Stimulated activated CD8-positive, alpha-beta memory T cell treated with anti-CD3 and anti-CD28 coated beads, Interleukin-7, amount 100 ng/mL, for 4 hours (primary cell): Measurements from ENCODE around the gene CACNG8.

Experiments
- DNase-seq, 2 donors: peaks; one replicate each; pipeline ENCODE4 v3.0.0-alpha.2; 2020; ENCODE audit warnings: low read depth in 2 of 2

CACNG8 gene

DNA sequence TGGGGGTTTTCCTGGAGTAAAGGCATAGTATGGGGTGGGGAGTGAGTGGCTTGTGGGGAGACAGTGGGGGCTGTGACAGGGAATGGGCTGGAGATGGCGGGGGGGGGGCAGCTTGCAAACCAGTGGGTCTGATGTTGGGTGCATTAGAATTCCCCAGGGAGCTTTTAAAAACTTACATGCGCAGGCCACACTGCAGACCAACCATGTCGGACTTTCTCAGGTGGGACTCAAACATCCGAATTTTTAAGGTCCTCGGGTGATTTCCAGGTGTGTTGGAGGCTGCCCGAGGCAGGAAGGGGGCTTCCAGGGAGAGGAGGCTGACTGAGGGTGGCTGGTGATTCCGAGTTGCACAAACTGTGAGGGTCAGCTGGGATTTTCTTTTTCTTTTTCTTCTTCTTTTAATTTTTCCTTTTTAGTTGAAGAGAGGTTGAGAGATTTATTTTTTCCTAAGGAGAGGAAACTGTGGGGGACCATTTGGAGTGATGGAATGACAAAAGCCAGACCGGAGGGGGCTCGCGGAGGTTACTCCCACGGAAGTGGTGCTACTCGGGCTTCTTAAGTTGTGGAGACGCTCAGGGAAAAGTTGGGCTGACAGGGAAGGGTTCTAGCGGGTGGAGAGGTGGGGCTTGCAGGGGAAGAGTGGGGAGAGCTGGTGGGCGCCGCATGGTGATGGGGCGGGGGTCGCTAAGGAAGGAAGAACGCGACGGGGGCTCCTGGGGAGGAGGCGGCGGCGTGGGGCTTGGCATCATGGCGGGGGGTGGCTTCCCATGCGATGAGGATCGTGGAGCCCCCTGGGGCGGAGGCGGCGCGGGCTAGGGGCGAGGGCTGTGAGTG, 997 bp upstream of the CACNG8 start:
- no peak for DNase-seq

DNA sequence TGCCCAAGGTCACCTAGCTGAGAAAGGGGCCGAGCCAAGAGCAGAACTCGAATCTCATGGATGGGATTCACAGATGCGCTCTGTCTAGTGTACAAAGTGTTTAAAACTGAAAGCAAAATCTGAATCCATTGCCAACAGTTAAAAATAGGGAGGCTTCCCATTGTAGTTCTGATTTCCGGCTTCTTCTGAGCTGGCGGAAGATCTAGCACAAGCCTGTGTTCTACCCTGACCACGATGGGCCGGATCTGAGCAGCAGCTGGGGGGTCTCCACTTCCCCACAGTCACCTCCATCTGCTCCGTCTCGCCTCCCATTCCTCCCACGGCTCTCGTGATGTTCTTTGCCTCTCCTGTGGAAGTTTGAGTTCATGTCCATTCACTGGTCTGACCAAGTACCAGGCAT, 2.4 kb downstream of the CACNG8 start:
- DNase-seq, result no peak

DNA sequence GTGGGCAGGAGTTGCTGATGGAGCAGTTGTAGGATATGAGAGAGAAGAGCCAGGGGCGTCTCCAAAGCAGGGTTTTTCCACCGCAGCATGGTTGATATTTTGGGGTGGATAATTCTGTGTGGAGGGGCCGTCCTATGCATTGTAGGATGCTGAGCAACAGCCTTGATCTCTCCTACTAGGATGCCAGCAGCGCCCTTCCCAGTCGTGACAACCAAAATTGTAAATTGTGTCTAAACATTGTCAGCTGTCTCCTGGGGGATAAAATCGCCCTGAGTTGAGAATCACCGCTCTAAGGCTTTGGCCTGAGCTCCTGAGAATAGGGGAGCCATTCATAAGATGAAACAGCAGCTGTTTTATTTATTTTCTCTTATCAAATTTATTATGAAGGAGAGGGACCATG, 4.2 kb downstream of the CACNG8 start:
- DNase-seq, result no peak

DNA sequence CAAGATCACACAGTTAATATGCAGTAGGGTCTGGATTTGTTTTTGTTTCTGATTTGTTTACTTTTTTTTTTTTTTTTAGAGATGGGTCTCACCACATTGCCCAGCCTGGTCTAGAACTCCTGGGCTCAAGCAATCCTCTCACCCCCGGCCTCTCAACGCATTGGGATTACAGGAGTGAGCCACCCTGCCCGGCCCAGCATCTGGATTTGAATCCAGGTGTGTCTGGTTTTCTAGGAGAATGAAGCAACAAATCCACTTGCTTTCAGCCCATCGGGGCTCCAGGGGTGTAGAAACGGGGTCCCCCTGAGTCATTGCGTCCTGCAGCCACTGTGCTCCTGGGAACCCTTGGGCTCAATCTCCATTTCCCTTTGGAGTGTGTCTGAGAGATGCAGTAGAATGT, 6.6 kb downstream of the CACNG8 start:
- no peak for DNase-seq

DNA sequence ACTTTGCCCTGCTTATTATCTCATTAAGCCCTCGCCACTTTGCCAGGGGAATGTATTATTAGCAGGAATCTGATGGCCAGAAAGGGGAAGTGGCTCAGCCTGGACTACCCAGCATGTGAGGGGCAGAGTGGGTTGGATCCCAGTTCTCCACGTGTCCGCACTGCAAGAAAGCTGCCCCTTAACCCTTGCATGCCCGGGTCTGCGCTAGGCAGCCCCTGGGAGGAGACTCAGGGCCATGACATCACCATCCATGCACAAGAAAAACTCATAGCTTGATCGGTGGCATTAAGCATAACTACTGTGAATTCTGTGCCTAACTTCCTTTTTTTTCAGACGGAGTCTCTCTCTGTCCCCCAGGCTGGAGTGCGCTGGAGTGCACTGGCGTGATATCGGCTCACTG, 8.9 kb downstream of the CACNG8 start:
- DNase-seq, result no peak

DNA sequence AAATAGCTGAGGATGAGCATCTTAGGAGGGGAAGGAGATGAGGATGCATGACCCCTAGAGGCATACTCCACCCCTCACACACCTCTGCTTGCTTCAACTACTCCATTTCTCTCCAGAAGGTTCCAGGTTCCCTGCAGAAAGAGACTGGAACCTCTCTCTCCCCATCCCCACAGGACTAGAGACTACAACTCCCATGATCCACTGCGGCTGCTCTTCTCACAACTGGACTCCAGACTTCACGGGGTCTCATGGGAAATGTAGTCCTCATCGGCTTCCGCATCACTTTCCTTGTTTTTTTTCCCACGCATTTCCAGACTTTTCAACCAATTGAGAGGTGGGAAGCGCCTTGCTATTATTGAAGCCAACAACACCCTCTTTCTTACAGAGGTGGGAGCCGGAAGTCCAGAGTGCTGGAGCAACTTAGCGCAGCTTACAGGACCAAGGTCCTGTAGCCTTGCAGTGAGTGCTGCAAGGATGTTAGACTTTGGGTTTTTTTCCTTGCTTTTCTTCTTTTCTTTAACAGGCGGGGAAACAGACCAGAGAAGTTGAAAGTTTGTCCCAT, 14.8 kb downstream of the CACNG8 start:
- peak; percentile 27 to 34 for DNase-seq

DNA sequence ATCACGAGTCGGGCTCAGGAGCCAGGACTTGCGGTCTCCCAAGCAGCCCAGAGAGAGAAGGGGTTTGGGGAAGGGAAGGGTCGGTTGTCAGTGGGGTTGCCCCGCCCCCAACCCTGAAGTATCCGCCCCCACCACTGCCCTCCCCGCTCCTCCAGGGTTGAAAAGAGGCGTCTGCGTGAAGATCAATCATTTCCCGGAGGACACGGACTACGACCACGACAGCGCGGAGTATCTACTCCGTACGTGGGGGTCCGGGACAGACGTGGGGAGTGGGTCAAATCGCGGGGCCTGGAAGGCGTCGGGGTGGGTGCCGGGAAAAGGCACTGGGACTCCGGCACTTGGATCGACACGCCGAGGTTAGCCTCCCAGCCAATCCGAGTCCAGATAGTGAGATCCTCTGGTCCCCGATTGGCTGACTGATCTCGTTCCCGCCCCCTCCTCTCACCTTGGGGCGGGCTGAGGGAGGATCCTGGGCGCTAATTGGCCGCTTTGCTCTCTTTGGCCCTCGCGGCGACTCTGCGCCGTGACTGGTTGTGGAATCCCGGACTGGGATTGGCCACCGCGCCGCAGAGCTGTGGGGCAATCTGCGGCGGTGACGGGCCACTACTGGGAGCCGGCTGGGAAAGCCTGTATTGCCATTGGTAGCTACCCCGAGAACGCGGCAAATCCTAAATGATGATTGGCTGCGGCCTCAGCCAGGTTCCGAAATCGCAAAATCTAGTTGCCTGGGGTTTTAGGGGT, 15.4 kb downstream of the CACNG8 start:
- no peak for DNase-seq

DNA sequence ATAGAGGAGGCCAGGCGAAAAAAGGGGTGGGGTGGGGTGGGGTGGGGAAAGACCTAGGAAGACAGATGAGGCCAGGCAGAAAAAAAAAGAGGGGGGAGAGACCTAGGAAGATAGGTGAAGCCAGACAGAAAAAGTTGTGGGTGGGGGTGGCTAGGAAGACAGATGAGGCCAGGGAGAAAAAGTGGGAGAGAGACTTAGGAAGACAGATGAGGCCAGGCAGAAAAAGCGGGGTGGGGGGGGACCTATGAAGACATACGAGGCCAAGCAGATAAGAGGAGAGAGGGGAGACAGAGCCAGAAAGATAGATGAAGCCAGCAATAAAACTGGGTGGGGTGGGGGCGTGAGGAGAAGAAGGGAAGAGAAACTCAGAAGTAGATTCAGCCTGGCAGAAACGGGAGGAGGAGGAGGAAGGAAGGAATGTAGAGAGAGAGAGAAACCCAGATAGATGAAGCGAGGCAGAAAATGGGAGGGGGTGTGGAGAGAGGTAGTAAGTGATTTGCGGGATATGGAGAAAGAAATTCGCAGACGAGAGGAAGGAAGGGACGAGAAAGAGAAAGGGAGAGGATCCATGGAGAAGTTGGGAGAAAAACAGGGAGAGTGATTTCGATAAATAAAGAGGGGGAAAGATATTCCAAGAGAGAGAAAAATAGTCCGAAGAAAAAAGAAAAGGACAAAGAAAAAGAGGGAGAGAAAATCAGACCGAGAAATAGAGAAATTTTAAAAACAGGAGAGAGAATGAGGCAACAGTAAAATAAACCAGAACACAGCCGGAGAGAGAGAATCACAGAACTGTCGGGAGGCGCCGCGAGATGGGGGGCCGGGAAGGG, 16.5 kb downstream of the CACNG8 start:
- DNase-seq, result no peak

DNA sequence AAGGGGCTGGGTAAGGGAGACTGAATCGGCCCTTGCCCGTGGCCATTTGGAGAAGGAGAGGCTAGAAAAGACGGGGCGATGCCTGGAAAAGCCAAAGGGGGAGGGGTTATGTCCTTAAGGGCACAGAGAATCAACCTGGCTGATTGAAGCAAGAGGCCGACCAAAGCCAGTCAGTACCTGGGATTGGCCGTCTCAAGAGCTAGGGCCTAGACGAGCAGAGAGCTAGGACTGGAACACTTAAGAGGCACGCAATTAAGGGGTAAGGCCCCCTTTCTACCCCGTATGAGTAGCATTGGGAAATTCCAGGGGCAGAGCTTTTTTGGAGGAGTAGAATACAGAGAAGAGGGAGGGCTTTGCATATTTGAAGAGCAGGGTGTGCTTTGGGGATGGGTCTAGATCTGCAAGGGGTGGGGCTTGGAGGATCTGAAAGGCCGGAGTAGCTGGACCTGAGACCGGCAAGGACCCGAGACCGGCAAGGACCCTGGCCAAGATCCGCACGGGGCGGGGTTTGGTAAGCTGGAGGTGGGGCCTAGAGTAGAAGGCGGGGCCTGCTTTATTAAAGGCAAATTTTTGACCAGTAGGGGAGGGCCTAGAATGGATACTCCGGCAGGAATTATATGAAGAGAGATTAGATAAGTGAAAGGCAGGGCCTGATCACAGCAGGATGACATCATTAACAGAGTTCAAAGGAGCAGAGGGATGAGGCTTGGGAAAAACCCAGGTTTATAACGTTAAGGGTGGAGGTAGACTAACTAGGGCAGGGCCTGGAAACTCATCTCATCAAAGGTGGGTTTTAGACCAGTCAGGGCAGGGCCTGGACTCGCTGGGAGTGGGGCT, 18.0 kb downstream of the CACNG8 start:
- DNase-seq, result no peak

DNA sequence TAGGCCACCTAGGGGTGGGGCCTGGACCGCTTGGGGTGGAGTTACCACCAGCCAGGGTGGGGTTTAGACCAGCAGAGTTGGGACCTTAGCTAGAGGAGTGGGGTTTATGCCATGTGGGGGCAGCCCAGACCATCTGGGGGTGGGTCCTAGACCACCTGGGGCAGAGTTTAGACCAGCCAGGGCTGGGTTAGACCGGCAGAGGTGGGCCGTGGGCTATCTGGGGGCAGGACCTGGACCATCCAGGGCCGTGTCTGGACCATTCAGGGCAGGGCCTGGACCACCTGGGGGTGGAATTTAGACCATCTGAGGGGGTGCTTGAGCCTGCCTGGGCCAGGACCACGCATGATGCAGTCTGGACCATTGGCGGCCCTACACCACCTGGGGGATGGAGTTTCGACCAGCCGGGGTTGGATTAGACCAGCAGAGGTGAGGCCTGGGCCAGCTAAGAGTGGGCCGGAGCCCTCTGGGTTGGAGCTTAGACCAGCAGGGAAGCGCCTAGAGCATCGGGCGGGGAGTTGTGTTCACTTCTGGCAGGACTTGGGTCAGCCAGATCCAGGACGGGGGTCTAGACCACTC, 18.7 kb downstream of the CACNG8 start:
- DNase-seq, result no peak

DNA sequence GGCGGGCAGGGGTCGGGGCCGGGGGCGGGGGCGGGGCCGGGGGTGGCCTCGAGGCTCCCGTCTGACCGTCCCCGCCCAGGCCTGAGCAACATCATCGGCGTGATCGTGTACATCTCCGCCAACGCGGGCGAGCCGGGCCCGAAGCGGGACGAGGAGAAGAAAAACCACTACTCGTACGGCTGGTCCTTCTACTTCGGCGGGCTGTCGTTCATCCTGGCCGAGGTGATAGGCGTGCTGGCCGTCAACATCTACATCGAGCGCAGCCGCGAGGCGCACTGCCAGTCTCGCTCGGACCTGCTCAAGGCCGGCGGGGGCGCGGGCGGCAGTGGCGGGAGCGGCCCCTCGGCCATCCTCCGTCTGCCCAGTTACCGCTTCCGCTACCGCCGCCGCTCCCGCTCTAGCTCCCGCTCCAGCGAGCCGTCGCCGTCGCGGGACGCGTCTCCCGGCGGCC, 19.3 kb downstream of the CACNG8 start:
- DNase-seq, result no peak

DNA sequence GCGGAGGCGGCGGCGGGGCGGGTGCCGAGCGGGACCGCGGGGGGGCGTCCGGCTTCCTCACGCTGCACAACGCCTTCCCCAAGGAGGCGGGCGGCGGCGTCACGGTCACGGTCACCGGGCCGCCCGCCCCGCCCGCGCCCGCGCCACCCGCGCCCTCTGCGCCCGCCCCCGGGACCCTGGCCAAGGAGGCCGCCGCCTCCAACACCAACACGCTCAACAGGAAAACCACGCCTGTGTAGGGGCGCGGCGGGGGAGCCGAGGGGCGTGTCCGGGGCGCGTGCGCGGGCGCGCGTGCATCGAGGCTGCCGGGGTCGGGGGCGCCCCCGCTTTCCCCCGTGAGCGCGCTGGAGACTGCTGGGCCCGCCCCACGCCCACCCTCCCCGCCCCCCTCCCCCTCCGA, 19.9 kb downstream of the CACNG8 start:
- DNase-seq, result peak in 1 of 2 donors; percentile 17

DNA sequence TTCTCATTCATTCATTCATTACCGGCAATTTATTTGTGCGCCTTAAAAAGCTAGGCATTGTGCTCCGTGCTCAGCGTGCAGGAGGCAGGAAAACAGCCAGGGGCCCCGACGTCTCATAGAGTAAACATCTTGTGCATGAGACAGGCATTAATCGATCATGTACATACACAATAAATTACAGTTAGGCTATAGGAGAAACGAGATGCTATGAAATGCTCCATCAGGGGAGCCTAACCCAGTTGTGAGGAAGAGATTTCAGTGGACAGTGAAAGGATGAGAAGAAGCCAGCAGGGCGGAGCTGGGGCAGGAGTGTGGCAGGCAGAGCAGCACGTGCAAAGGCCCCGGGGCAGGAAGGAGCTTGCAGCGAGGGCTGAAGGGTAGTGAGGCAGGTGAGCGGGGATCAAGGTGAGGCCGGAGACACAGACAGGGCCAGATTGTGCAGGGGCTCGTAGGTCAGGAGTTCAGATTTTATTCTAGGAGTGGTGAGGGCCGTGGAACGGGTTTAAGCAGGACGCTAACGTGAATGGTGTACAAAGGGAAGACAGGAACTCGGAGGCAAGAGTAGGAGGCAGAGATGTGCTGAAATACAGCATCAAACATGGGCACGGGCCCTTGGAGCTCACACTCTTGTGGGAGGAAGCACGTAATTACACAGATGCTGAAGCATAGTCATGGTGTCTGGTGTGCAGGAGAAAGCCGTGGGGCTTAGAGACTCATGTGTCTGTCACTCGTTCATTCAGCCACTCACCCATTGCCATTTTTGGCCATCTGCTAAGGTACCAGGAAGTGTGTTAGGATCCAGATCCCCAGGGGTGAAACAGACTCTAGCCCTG, 20.9 kb downstream of the CACNG8 start:
- no peak for DNase-seq

DNA sequence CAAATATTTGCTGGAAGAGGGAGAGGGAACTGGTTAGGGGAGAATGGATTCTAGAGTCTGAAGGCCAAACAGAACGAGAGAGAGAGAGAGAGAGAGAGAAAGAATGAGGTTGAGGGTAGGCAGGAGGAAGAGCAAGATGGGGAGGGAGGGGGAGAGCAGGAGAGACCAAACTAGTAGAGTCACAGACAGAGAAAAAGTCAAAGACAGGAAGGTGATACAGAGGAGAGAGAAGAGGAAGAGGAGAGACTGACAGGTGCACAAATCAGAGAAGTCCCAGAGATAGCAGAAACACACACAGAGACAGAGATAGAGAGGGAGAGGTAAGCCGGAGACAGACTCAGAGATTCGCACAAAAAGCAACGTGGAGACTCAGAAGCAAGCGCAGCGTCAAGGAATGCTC, 23.1 kb downstream of the CACNG8 start:
- DNase-seq, result no peak

DNA sequence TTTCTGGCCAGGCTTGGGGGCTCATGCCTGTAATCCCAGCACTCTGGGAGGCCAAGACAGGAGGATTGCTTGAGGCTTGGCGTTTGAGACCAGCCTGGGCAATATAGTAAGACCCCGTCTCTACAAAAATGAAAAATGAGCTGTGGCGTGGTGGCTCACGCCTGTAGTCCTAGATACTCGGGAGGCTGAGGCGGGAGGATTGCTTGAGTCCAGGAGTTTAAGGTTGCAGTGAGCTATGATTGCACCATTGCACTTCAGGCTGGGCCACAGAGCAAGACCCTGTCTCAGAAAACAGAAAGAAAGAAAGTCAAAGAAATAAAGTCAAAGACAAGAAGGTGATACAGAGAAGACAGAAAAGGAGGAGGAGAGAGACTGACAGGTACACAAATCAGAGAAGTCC, 26.2 kb downstream of the CACNG8 start:
- no peak for DNase-seq

DNA sequence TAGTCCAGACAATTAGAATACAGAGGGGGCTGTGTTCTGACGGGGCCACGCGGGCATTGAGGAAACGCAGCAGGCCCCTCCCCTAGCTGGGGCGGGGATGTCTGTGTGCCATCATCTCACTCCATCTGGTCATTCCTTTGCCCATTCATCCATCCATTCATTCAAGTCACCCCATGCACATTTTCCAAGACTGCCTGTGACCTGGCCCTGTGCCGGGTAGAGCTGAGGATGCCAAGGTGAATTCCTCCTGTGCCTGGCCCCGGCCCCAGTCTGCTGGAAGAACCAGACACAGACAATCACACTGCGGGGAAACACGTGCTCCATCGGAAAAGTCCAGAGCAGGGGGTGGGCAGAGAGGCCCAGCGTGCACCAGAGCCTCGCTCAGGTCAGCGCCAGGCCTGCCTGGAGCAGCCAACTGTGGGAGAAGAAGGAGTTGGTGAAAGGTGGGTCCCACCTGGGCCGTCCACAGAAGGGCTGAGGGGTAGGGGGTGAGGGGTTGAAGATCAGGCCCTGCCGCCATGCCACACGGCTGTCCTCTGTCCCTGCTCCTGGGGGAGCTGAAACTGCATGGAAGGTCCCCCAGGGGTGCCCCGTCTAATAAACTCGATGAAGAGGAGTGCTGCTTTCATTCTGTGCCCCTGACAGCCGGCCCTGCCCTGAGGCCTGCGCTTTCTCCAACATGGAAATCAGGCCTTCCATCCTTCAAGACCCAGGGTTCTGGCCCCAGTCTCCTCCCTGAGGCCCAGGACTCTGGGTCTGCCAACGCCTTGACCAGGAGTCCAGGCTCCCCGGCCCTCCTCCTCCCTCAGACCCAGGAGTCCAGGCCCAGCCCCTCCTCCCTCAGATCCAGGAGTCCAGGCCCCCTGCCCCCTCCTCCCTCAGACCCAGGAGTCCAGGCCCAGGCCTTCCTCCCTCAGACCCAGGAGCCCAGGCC, 27.1 kb downstream of the CACNG8 start:
- DNase-seq, result no peak

DNA sequence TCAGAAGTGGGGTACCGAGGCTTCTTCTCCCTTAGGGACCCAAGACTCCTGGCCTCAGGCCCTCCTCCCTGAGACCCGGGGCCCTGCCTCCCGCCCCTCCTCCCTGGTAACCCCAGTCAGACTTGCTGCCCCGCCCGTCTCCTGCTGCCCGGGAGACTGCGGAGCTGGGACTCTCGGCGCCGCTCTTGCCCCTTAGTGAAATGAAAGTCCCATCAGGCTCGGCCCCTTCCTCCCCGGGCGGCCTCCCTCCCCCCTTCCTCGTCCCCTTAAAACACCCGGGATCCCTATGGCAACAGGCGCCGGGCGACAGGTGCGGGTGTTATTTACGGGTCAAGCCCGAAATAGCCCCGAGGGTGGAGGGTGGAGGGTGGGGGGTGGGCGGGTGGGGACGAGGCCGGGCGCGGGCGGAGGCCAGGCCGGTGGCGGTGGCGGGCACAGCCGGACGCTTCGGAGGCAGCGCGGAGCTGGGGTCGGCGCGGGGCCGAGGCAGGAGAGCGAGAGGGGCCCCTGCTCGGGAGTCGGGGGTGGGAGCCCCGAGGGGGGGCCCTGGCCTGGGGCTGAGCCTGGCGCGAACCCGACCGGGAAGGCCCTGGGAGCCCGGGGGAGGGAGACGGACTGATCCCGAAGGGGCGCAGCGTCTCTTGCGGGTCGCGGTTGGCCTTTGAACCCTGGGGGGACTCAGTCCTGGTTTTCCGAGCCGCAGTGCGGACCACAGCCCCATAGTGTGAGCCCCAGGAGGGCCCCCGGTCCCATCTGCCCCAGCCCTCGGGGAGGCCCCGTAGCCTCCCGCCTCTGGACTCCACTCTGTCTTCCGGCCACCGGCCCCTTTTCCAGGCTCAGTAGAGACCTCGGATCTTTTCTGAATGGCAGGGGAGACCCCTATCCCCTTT, 28.7 kb downstream of the CACNG8 start, which contains the start of gene CACNG6:
Gene CACNG6, plus strand, starts transcription at position 414 of the 890 bp plus-strand sequence. CDS start 1,241 bp downstream, outside the sequence.
- no peak for DNase-seq
